Transverse colon (tissue), 3 donors: ENCODE measurements around the gene PLCB2.

Experiments
- CTCF ChIP-seq, 5 experiments: fragments of 200-600 bp in 3 of 5; fragments of 450-650 bp in 2 of 5; sonication (generic) in 3 of 5; IDR thresholded peaks; 1 replicate in 2 of 5; 2 replicates in 3 of 5; pipeline ENCODE4 v1.5.1; 2016 to 2017; ENCODE audit warnings: antibody characterized with exemption in 5 of 5, inconsistent platforms in 3 of 5, mild to moderate bottlenecking in 2 of 5, moderate library complexity in 1 of 5
- POLR2A ChIP-seq: fragments of 450-650 bp; IDR thresholded peaks from one replicate; pipeline ENCODE4 v1.6.1; 2016; ENCODE audit warnings: antibody characterized with exemption, mild to moderate bottlenecking, moderate library complexity

DNA sequence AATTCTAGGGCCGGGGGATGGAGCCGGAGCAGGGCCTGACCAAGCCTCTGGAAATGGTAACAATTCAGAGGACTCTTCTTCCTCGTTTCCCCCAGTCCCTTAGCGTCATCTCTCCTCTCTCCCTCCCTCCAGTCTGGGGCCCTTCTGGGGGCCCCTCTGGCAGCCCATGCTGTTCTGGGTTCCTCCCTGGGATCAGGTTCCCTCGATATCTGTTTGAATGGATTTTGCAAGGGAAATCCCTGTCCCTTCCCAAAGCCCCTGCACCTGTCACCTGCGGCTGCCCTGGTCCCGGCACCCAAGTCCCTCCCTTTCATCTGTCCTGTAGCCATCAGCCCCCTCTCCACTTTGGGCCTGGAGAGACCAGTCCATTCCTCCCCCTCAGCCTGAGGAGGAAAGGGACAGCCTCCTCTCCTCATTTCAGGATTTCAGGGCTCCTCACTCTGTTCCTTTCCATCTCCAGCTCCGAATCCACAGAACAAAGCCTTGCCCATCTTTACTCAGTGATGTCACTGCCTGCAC, 1.7 kb upstream of the PLCB2 start:
- no peak for TF ChIP-seq POLR2A
- TF ChIP-seq CTCF (IDR thresholded peaks at IDR 0.05), result no peak
